PFSK-1 (cell line): ENCODE measurements around the gene SIGLEC15.

Source experiments
- POLR2AphosphoS5 ChIP-seq: IDR thresholded peaks from 2 replicates; pipeline ENCODE4 v1.6.1; 2012; ENCODE audit warnings: low read depth, mild to moderate bottlenecking, control low read depth, low read length, moderate library complexity
- TAF1 ChIP-seq: IDR thresholded peaks from 2 replicates; pipeline ENCODE4 v1.6.1; 2012; ENCODE audit warnings: low read length, control low read depth, borderline replicate concordance; ENCODE audit not compliant: insufficient read depth

DNA sequence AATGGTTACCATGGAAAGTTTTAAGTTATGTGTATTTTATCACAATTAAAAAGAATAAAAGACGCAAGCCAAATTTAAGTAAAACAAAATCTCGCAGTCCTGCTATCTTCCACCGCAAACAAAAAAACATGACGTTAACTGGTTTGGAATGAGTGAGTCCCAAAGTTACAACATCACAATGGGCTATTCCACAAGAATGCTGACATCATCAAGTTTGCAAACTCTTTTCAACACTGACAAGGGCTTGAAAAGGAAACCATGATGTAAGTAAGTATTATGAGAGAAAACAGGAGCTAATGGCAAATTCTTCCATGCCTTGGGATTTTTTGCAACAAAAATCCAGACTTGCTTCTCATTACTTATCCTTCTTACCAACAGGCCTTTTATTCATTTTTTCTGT, 31.1 kb downstream of the SIGLEC15 start:
- TF ChIP-seq POLR2AphosphoS5 (no peak), TAF1 (no peak)
